Nephron progenitor cell (in vitro differentiated cells): ENCODE results near the gene RALGPS2.

Experiments used
- DNase-seq: peaks from one replicate; pipeline ENCODE4 v3.0.0; 2021
- H3K27ac Mint-ChIP-seq: 2 replicates; pipeline ENCODE4 v1.8.0; 2021; ENCODE audit warnings: mild to moderate bottlenecking, moderate library complexity, mixed read lengths
- H3K27me3 Mint-ChIP-seq: 2 replicates; pipeline ENCODE4 v1.8.0; 2021; ENCODE audit warnings: mild to moderate bottlenecking, low read depth, mixed read lengths; ENCODE audit not compliant: poor library complexity
- H3K36me3 Mint-ChIP-seq: 2 replicates; pipeline ENCODE4 v1.8.0; 2021; ENCODE audit warnings: low read depth, mixed read lengths
- H3K4me1 Mint-ChIP-seq: 2 replicates; pipeline ENCODE4 v1.8.0; 2021; ENCODE audit warnings: mixed read lengths
- H3K4me3 Mint-ChIP-seq: 2 replicates; pipeline ENCODE4 v1.8.0; 2021; ENCODE audit warnings: mild to moderate bottlenecking, moderate library complexity, mixed read lengths
- H3K9me3 Mint-ChIP-seq: 2 replicates; pipeline ENCODE4 v1.8.0; 2021; ENCODE audit warnings: mild to moderate bottlenecking, moderate library complexity, mixed read lengths
- CTCF ChIP-seq: fragments of 200-600 bp; sonication (generic); IDR thresholded peaks from 2 replicates; pipeline ENCODE4 v1.5.0; 2021; ENCODE audit warnings: antibody characterized with exemption

Gene RALGPS2

GRCh38 chr1:178733972-178734371 is 8.9 kb downstream of the RALGPS2 start:
- Mint-ChIP-seq H3K27me3 (no peaks in the 10 kb centered on the region), H3K4me1 (peaks cover 5% of the 10 kb centered on the region), H3K27ac (no peak overlapping the region), H3K9me3 (peaks cover 59% of the 10 kb centered on the region), H3K4me3 (no peak overlapping the region), H3K36me3 (peaks cover 97% of the 10 kb centered on the region)
- TF ChIP-seq CTCF = peak; percentile 27
- DNase-seq = no peak

- no peak for TF ChIP-seq CTCF
- Mint-ChIP-seq H3K36me3 (peaks cover 93% of the 10 kb centered on the region), H3K27ac (peak overlapping the region; percentile 74), H3K9me3 (peaks cover 49% of the 10 kb centered on the region), H3K27me3 (no peaks in the 10 kb centered on the region), H3K4me3 (no peak overlapping the region), H3K4me1 (peaks cover 11% of the 10 kb centered on the region)
- no peak for DNase-seq
Observed at GRCh38 chr1:178738780-178739179, 13.7 kb downstream of the RALGPS2 start.

- DNase-seq = no peak
- TF ChIP-seq CTCF = no peak
- H3K27ac Mint-ChIP-seq = peak overlapping the region; percentile 88
- peaks cover 49% of the 10 kb centered on the region for H3K9me3 Mint-ChIP-seq
- no peaks in the 10 kb centered on the region for H3K27me3 Mint-ChIP-seq
- H3K4me1 Mint-ChIP-seq = peaks cover 11% of the 10 kb centered on the region
- peaks cover 92% of the 10 kb centered on the region for H3K36me3 Mint-ChIP-seq
- H3K4me3 Mint-ChIP-seq = no peak overlapping the region
Observed at GRCh38 chr1:178739285-178740045, 14.4 kb downstream of the RALGPS2 start.

GRCh38 chr1:178740491-178740890 is 15.4 kb downstream of the RALGPS2 start:
- Mint-ChIP-seq H3K4me1 (peaks cover 11% of the 10 kb centered on the region), H3K27me3 (no peaks in the 10 kb centered on the region), H3K36me3 (peaks cover 92% of the 10 kb centered on the region), H3K27ac (no peak overlapping the region), H3K9me3 (peaks cover 42% of the 10 kb centered on the region), H3K4me3 (no peak overlapping the region)
- TF ChIP-seq CTCF = no peak
- DNase-seq = no peak

- no peak overlapping the region for H3K4me3 Mint-ChIP-seq
- H3K27me3 Mint-ChIP-seq = no peaks in the 10 kb centered on the region
- H3K27ac Mint-ChIP-seq = no peak overlapping the region
- no peak for TF ChIP-seq CTCF
- DNase-seq = no peak
- peaks cover 40% of the 10 kb centered on the region for H3K9me3 Mint-ChIP-seq
- peaks cover 11% of the 10 kb centered on the region for H3K4me1 Mint-ChIP-seq
- peaks cover 89% of the 10 kb centered on the region for H3K36me3 Mint-ChIP-seq
Observed at GRCh38 chr1:178740924-178741323, 15.9 kb downstream of the RALGPS2 start.

- Mint-ChIP-seq H3K27me3 (no peaks in the 10 kb centered on the region), H3K9me3 (peaks cover 38% of the 10 kb centered on the region), H3K27ac (no peak overlapping the region), H3K4me1 (peaks cover 13% of the 10 kb centered on the region), H3K36me3 (peaks cover 77% of the 10 kb centered on the region), H3K4me3 (no peak overlapping the region)
- no peak for TF ChIP-seq CTCF
- no peak for DNase-seq
Observed at GRCh38 chr1:178743801-178744200, 18.8 kb downstream of the RALGPS2 start.
